Measurements from ENCODE around the gene ZNF280B.

Gene ZNF280B

GRCh38 chr22:22488736-22489135, 19.8 kb downstream of the ZNF280B start:
- H3K9ac ChIP-seq (ENCODE audit: insufficient read length, low read depth): no peak overlapping the region
- peaks cover 2% of the 10 kb centered on the region for H3K36me3 ChIP-seq (ENCODE audit: insufficient read depth, insufficient read length, low read length)

GRCh38 chr22:22487869-22488597, 20.5 kb downstream of the ZNF280B start:
- no peak for TF ChIP-seq SUZ12 (IDR thresholded peaks at IDR 0.05; ENCODE audit: extremely low read depth, insufficient read depth, insufficient read length)
- TF ChIP-seq ZNF274 (IDR thresholded peaks at IDR 0.05; ENCODE audit: low read depth, low read length): no peak
- TF ChIP-seq YY1 (IDR thresholded peaks at IDR 0.05; ENCODE audit: insufficient read depth, insufficient read length): no peak
- no peak for DNase-seq (ENCODE audit: low read depth, low spot score)
- Histone ChIP-seq H3K27me3 (ENCODE audit: insufficient read depth, insufficient read length) (peaks cover 76% of the 10 kb centered on the region), H3K9me3 (ENCODE audit: insufficient read depth, low read length) (no peaks in the 10 kb centered on the region), H3K4me1 (ENCODE audit: insufficient read depth, insufficient read length) (no peaks in the 10 kb centered on the region), H3K4me3 (ENCODE audit: insufficient read length, low read depth) (no peak overlapping the region), H3K9ac (ENCODE audit: insufficient read length, low read depth) (no peak overlapping the region), H3K36me3 (ENCODE audit: insufficient read depth, insufficient read length, low read length) (peaks cover 2% of the 10 kb centered on the region)

More at GRCh38 chr22:22488736-22489135, 19.8 kb downstream of the ZNF280B start:
- peaks cover 77% of the 10 kb centered on the region for H3K27me3 ChIP-seq (ENCODE audit: insufficient read depth, insufficient read length)
- H3K9me3 ChIP-seq (ENCODE audit: insufficient read depth, low read length): no peaks in the 10 kb centered on the region
- no peak overlapping the region for H3K4me3 ChIP-seq (ENCODE audit: insufficient read length, low read depth)
- TF ChIP-seq SUZ12 (IDR thresholded peaks at IDR 0.05; ENCODE audit: extremely low read depth, insufficient read depth, insufficient read length) (no peak), ZNF274 (IDR thresholded peaks at IDR 0.05; ENCODE audit: low read depth, low read length) (no peak), YY1 (IDR thresholded peaks at IDR 0.05; ENCODE audit: insufficient read depth, insufficient read length) (no peak)
- no peak for DNase-seq (ENCODE audit: low read depth, low spot score)
- H3K4me1 ChIP-seq (ENCODE audit: insufficient read depth, insufficient read length): no peaks in the 10 kb centered on the region

GRCh38 chr22:22487059-22487458, 21.5 kb downstream of the ZNF280B start:
- DNase-seq (ENCODE audit: low read depth, low spot score): no peak
- H3K9ac ChIP-seq (ENCODE audit: insufficient read length, low read depth): no peak overlapping the region
- H3K36me3 ChIP-seq (ENCODE audit: insufficient read depth, insufficient read length, low read length): no peaks in the 10 kb centered on the region
- no peak overlapping the region for H3K4me3 ChIP-seq (ENCODE audit: insufficient read length, low read depth)
- H3K27me3 ChIP-seq (ENCODE audit: insufficient read depth, insufficient read length): peaks cover 82% of the 10 kb centered on the region
- H3K4me1 ChIP-seq (ENCODE audit: insufficient read depth, insufficient read length): no peaks in the 10 kb centered on the region
- H3K9me3 ChIP-seq (ENCODE audit: insufficient read depth, low read length): no peaks in the 10 kb centered on the region
- TF ChIP-seq ZNF274 (IDR thresholded peaks at IDR 0.05; ENCODE audit: low read depth, low read length) (no peak), SUZ12 (IDR thresholded peaks at IDR 0.05; ENCODE audit: extremely low read depth, insufficient read depth, insufficient read length) (no peak), YY1 (IDR thresholded peaks at IDR 0.05; ENCODE audit: insufficient read depth, insufficient read length) (no peak)

- H3K9me3 ChIP-seq (ENCODE audit: insufficient read depth, low read length): no peaks in the 10 kb centered on the region
- H3K4me3 ChIP-seq (ENCODE audit: insufficient read length, low read depth): no peak overlapping the region
- no peak overlapping the region for H3K9ac ChIP-seq (ENCODE audit: insufficient read length, low read depth)
- DNase-seq (ENCODE audit: low read depth, low spot score): no peak
- TF ChIP-seq YY1 (IDR thresholded peaks at IDR 0.05; ENCODE audit: insufficient read depth, insufficient read length) (no peak), ZNF274 (IDR thresholded peaks at IDR 0.05; ENCODE audit: low read depth, low read length) (no peak), SUZ12 (IDR thresholded peaks at IDR 0.05; ENCODE audit: extremely low read depth, insufficient read depth, insufficient read length) (no peak)
- peaks cover 83% of the 10 kb centered on the region for H3K27me3 ChIP-seq (ENCODE audit: insufficient read depth, insufficient read length)
- H3K36me3 ChIP-seq (ENCODE audit: insufficient read depth, insufficient read length, low read length): no peaks in the 10 kb centered on the region
- H3K4me1 ChIP-seq (ENCODE audit: insufficient read depth, insufficient read length): no peaks in the 10 kb centered on the region
These were observed 22.2 kb downstream of the ZNF280B start for GRCh38 chr22:22486132-22486899.

- Histone ChIP-seq H3K4me1 (ENCODE audit: insufficient read depth, insufficient read length) (no peaks in the 10 kb centered on the region), H3K9me3 (ENCODE audit: insufficient read depth, low read length) (no peaks in the 10 kb centered on the region), H3K36me3 (ENCODE audit: insufficient read depth, insufficient read length, low read length) (no peaks in the 10 kb centered on the region), H3K27me3 (ENCODE audit: insufficient read depth, insufficient read length) (peaks cover 85% of the 10 kb centered on the region), H3K4me3 (ENCODE audit: insufficient read length, low read depth) (no peak overlapping the region), H3K9ac (ENCODE audit: insufficient read length, low read depth) (no peak overlapping the region)
- no peak for DNase-seq (ENCODE audit: low read depth, low spot score)
- no peak for TF ChIP-seq YY1 (IDR thresholded peaks at IDR 0.05; ENCODE audit: insufficient read depth, insufficient read length)
- TF ChIP-seq SUZ12 (IDR thresholded peaks at IDR 0.05; ENCODE audit: extremely low read depth, insufficient read depth, insufficient read length): no peak
- no peak for TF ChIP-seq ZNF274 (IDR thresholded peaks at IDR 0.05; ENCODE audit: low read depth, low read length)
These were observed 23.0 kb downstream of the ZNF280B start for GRCh38 chr22:22485524-22485923.

- no peak for TF ChIP-seq SUZ12 (IDR thresholded peaks at IDR 0.05; ENCODE audit: extremely low read depth, insufficient read depth, insufficient read length)
- peaks cover 84% of the 10 kb centered on the region for H3K27me3 ChIP-seq (ENCODE audit: insufficient read depth, insufficient read length)
- DNase-seq (ENCODE audit: low read depth, low spot score): no peak
These were observed 24.5 kb downstream of the ZNF280B start for GRCh38 chr22:22484023-22484422.

GRCh38 chr22:22480940-22481339, 27.6 kb downstream of the ZNF280B start:
- no peaks in the 10 kb centered on the region for H3K36me3 ChIP-seq (ENCODE audit: insufficient read depth, insufficient read length, low read length)
- no peak overlapping the region for H3K9ac ChIP-seq (ENCODE audit: insufficient read length, low read depth)
- H3K27me3 ChIP-seq (ENCODE audit: insufficient read depth, insufficient read length): peaks cover 77% of the 10 kb centered on the region
- H3K9me3 ChIP-seq (ENCODE audit: insufficient read depth, low read length): no peaks in the 10 kb centered on the region
- no peaks in the 10 kb centered on the region for H3K4me1 ChIP-seq (ENCODE audit: insufficient read depth, insufficient read length)
- no peak for DNase-seq (ENCODE audit: low read depth, low spot score)
- TF ChIP-seq SUZ12 (IDR thresholded peaks at IDR 0.05; ENCODE audit: extremely low read depth, insufficient read depth, insufficient read length): no peak
- TF ChIP-seq ZNF274 (IDR thresholded peaks at IDR 0.05; ENCODE audit: low read depth, low read length): no peak
- no peak for TF ChIP-seq YY1 (IDR thresholded peaks at IDR 0.05; ENCODE audit: insufficient read depth, insufficient read length)
- no peak overlapping the region for H3K4me3 ChIP-seq (ENCODE audit: insufficient read length, low read depth)

More at GRCh38 chr22:22484023-22484422, 24.5 kb downstream of the ZNF280B start:
- Histone ChIP-seq H3K9ac (ENCODE audit: insufficient read length, low read depth) (no peak overlapping the region), H3K9me3 (ENCODE audit: insufficient read depth, low read length) (no peaks in the 10 kb centered on the region), H3K4me3 (ENCODE audit: insufficient read length, low read depth) (no peak overlapping the region), H3K4me1 (ENCODE audit: insufficient read depth, insufficient read length) (no peaks in the 10 kb centered on the region), H3K36me3 (ENCODE audit: insufficient read depth, insufficient read length, low read length) (no peaks in the 10 kb centered on the region)
